Thymus (tissue), 11 donors: ENCODE results near the gene CEMIP2. TPM values are rescaled to one million over a fixed set of nuclear protein-coding genes. Genes with fewer than 3 reads are reported as not detected.
"Not testable (repeated sequence)": the region's sequence is repeated elsewhere in the genome, so short reads cannot be mapped to it uniquely, and the experiment has no call there.

Experiments
- DNase-seq, 9 donors: peaks; one replicate each; pipeline ENCODE4 v3.0.0-alpha.2; 2013; ENCODE audit warnings: low spot score in 9 of 9, low read depth in 6 of 9, missing footprints in 1 of 9
- H3K27ac ChIP-seq, 2 donors: one replicate each; pipeline ENCODE4 v1.5.1; 2013; ENCODE audit warnings: control low read depth in 1 of 2, low read depth in 1 of 2, low read length in 1 of 2, mild to moderate bottlenecking in 1 of 2, moderate library complexity in 1 of 2
- H3K27me3 ChIP-seq, 2 donors: one replicate each; pipeline ENCODE4 v1.5.1; 2013; ENCODE audit warnings: low read length in 1 of 2; ENCODE audit not compliant: control insufficient read depth in 2 of 2, insufficient read depth in 1 of 2
- H3K36me3 ChIP-seq, 2 donors: one replicate each; pipeline ENCODE4 v1.5.1; 2013; ENCODE audit warnings: low read length in 1 of 2, mild to moderate bottlenecking in 1 of 2, moderate library complexity in 1 of 2; ENCODE audit not compliant: control insufficient read depth in 2 of 2, insufficient read depth in 2 of 2
- H3K4me1 ChIP-seq, 2 donors: one replicate each; pipeline ENCODE4 v1.5.1; 2013; ENCODE audit warnings: low read length in 2 of 2; ENCODE audit not compliant: control insufficient read depth in 2 of 2, insufficient read depth in 2 of 2
- H3K4me3 ChIP-seq, 2 donors: one replicate each; pipeline ENCODE4 v1.5.1; 2013; ENCODE audit warnings: low read length in 2 of 2, control low read depth in 1 of 2, mild to moderate bottlenecking in 1 of 2
- H3K9me3 ChIP-seq, 2 donors: one replicate each; pipeline ENCODE4 v1.5.1; 2013; ENCODE audit warnings: low read length in 1 of 2, mild to moderate bottlenecking in 1 of 2; ENCODE audit not compliant: control insufficient read depth in 2 of 2, insufficient read depth in 1 of 2
- WGBS: extraction: QIAGEN DNeasy Blood & Tissue Kit; methylation state at CpG from one replicate; pipeline ENCODE4 v1.1.7; 2013; 5-methylcytosine and 5-hydroxymethylcytosine counted together
- polyA plus RNA-seq: library from polyadenylated mRNA; stranded (reverse); fragments of 200-250 nt; gene quantifications from one replicate; pipeline ENCODE4 v1.2.3, GENCODE V29; 2013
- total RNA-seq: library from RNA; stranded (reverse); fragments of 120-200 nt; gene quantifications from one replicate; pipeline ENCODE4 v1.2.4, GENCODE V29; 2013
- donor health status: healthy.

The CEMIP2 gene
- total and polyA plus RNA-seq, 2 donors, result 16.2 to 48.3 TPM

DNA sequence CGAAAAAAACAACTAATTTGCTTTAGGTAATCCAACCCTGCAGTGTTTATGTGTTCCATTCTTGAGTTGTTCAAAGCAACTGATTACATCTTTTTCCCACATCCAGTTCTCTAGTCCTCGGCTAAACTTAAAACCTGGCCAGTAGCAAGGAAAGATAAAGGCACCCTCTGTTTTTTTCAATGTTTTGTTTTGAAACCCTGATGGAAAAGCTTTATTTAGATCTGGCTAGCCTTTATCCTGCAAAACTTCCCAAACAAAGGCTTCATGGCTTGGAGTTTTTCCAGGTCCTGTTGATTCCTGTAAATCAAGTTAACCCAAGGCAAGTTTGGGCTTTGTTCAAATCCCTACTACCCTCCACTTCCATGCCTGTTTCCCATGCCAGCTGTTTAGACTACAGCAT lies 105.1 kb downstream of the CEMIP2 start:
- Histone ChIP-seq H3K4me1 (no peaks in the 10 kb centered on the region), H3K9me3 (no peaks in the 10 kb centered on the region), H3K36me3 (no peaks in the 10 kb centered on the region), H3K27ac (no peak overlapping the region), H3K27me3 (no peaks in the 10 kb centered on the region), H3K4me3 (no peak overlapping the region)
- WGBS, result 47% methylated on average over 2 of the region's 2 CpGs
- DNase-seq, result no peak

- no peaks in the 10 kb centered on the region for H3K9me3 ChIP-seq
- H3K4me3 ChIP-seq, result no peak overlapping the region
- WGBS, result over 99% methylated on average over 3 of the region's 3 CpGs
- H3K4me1 ChIP-seq, result no peaks in the 10 kb centered on the region
- H3K27ac ChIP-seq, result no peak overlapping the region
- DNase-seq, result no peak
- no peaks in the 10 kb centered on the region for H3K36me3 ChIP-seq
- H3K27me3 ChIP-seq, result no peaks in the 10 kb centered on the region
Measured at GRCh38 chr9:71662082-71662481, 106.2 kb downstream of the CEMIP2 start.

GRCh38 chr9:71657276-71657675 lies 111.0 kb downstream of the CEMIP2 start:
- H3K27me3 ChIP-seq, H3K4me3 ChIP-seq, H3K9me3 ChIP-seq, H3K4me1 ChIP-seq, H3K36me3 ChIP-seq, DNase-seq, H3K27ac ChIP-seq: not testable (repeated sequence)
- 95% methylated on average over 4 of the region's 4 CpGs for WGBS

- no peaks in the 10 kb centered on the region for H3K4me1 ChIP-seq
- no peaks in the 10 kb centered on the region for H3K27me3 ChIP-seq
- H3K9me3 ChIP-seq, result no peaks in the 10 kb centered on the region
- no peaks in the 10 kb centered on the region for H3K36me3 ChIP-seq
- H3K4me3 ChIP-seq, result no peak overlapping the region
- DNase-seq, result no peak
- 98% methylated on average over 1 of the region's 1 CpG for WGBS
- no peak overlapping the region for H3K27ac ChIP-seq
Measured at GRCh38 chr9:71656496-71656895, 111.8 kb downstream of the CEMIP2 start.

GRCh38 chr9:71655778-71656177 lies 112.5 kb downstream of the CEMIP2 start:
- no peak overlapping the region for H3K4me3 ChIP-seq
- H3K27ac ChIP-seq, result no peak overlapping the region
- no peaks in the 10 kb centered on the region for H3K4me1 ChIP-seq
- DNase-seq, result no peak
- no peaks in the 10 kb centered on the region for H3K36me3 ChIP-seq
- H3K9me3 ChIP-seq, result no peaks in the 10 kb centered on the region
- no peaks in the 10 kb centered on the region for H3K27me3 ChIP-seq
- WGBS, result 95% methylated on average over 1 of the region's 1 CpG

GRCh38 chr9:71655141-71655540 lies 113.2 kb downstream of the CEMIP2 start:
- no peak for DNase-seq
- WGBS, result 79% methylated on average over 6 of the region's 6 CpGs
- H3K4me1 ChIP-seq, result no peaks in the 10 kb centered on the region
- no peak overlapping the region for H3K4me3 ChIP-seq
- no peaks in the 10 kb centered on the region for H3K9me3 ChIP-seq
- H3K27me3 ChIP-seq, result no peaks in the 10 kb centered on the region
- H3K27ac ChIP-seq, result no peak overlapping the region
- H3K36me3 ChIP-seq, result no peaks in the 10 kb centered on the region

- no peaks in the 10 kb centered on the region for H3K27me3 ChIP-seq
- DNase-seq, result no peak
- no peaks in the 10 kb centered on the region for H3K36me3 ChIP-seq
- no peaks in the 10 kb centered on the region for H3K9me3 ChIP-seq
- H3K4me3 ChIP-seq, result no peak overlapping the region
- peaks cover 0 to 2% of the 10 kb centered on the region in 2 donors for H3K4me1 ChIP-seq
- H3K27ac ChIP-seq, result no peak overlapping the region
Measured at GRCh38 chr9:71652480-71652879, 115.8 kb downstream of the CEMIP2 start.

DNA sequence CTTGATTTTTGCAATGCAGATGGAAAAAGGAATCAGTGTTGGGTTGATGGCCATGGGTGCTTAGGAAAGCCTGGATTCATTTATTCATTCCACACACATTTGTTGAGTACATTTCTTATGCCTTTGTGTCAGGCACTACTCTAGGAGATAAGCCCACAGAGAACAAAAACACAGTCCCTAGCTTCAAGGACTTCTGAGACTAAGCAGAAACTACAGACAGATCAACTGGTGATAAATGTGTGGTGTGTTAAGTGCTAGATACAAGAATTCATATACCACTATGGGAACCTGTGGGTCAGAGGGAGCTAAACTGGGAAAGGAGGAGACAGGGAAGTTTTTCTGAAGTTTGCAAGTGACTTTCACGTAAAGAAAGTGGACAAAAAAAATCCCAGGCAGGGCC lies 119.9 kb downstream of the CEMIP2 start:
- Histone ChIP-seq H3K36me3 (no peaks in the 10 kb centered on the region), H3K4me1 (peaks cover 4 to 7% of the 10 kb centered on the region in 2 donors), H3K9me3 (no peaks in the 10 kb centered on the region), H3K4me3 (no peak overlapping the region), H3K27ac (no peak overlapping the region), H3K27me3 (no peaks in the 10 kb centered on the region)
- no peak for DNase-seq
- WGBS, result 97% methylated on average over 1 of the region's 1 CpG

DNA sequence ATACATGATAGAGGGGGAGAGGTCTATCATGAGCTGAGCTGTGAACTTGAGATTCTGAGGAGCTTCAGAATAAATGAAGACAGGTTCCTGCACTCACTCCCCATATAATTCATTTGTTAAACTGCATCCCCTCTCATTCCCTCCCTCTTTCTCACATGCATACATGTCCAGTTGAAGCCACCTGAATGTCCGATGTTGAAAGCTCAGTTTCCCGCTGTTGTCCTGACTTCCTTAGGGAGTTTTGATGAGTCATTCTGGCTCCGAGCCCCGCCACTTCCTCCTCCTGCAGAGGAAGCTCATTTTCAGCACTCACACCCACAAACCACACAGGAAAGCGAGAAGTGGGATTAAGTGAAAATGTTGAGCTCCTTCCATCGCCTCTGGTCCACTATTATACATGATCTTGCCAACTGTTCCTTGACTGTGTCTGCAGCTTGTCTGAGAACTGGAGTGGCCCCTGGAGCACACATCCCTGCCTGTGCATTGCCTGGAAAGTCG lies 121.2 kb downstream of the CEMIP2 start:
- 6% methylated on average over 7 of the region's 7 CpGs for WGBS
- H3K9me3 ChIP-seq, result no peaks in the 10 kb centered on the region
- peak in 4 of 9 donors; percentile 4 to 45 (median 14) for DNase-seq
- no peak overlapping the region for H3K4me3 ChIP-seq
- H3K36me3 ChIP-seq, result no peaks in the 10 kb centered on the region
- H3K4me1 ChIP-seq, result peaks cover 4 to 7% of the 10 kb centered on the region in 2 donors
- H3K27me3 ChIP-seq, result no peaks in the 10 kb centered on the region
- no peak overlapping the region for H3K27ac ChIP-seq

GRCh38 chr9:71646131-71646530 lies 122.2 kb downstream of the CEMIP2 start:
- Histone ChIP-seq H3K4me1 (peaks cover 4 to 7% of the 10 kb centered on the region in 2 donors), H3K27ac (no peak overlapping the region), H3K36me3 (no peaks in the 10 kb centered on the region), H3K4me3 (no peak overlapping the region), H3K9me3 (no peaks in the 10 kb centered on the region), H3K27me3 (no peaks in the 10 kb centered on the region)
- DNase-seq, result no peak
- 86% methylated on average over 1 of the region's 1 CpG for WGBS
